Immature natural killer cell (primary cell): ENCODE data around the gene NECTIN4. TPM values are rescaled to one million over a fixed set of nuclear protein-coding genes. Genes with fewer than 3 reads are reported as not detected.
"Not testable (repeated sequence)": the region's sequence is repeated elsewhere in the genome, so short reads cannot be mapped to it uniquely, and the experiment has no call there.

Source experiments
- DNase-seq, 3 donors: peaks; one replicate each; pipeline ENCODE4 v3.0.0; 2022; ENCODE audit warnings: mixed read lengths in 1 of 3
- H3K27ac Mint-ChIP-seq, 6 donors: one replicate each; pipeline ENCODE4 v1.8.0; 2020; ENCODE audit warnings: mixed read lengths in 6 of 6, mild to moderate bottlenecking in 5 of 6, inconsistent platforms in 4 of 6, moderate library complexity in 3 of 6
- H3K27me3 Mint-ChIP-seq, 3 donors: one replicate each; pipeline ENCODE4 v1.8.0; 2020 to 2021; ENCODE audit warnings: low read depth in 3 of 3, mild to moderate bottlenecking in 3 of 3, mixed read lengths in 3 of 3, moderate library complexity in 3 of 3, inconsistent platforms in 1 of 3
- H3K36me3 Mint-ChIP-seq, 3 donors: one replicate each; pipeline ENCODE4 v1.8.0; 2020; ENCODE audit warnings: mixed read lengths in 3 of 3, inconsistent platforms in 2 of 3, mild to moderate bottlenecking in 2 of 3
- H3K4me1 Mint-ChIP-seq, 2 donors: one replicate each; pipeline ENCODE4 v1.8.0; 2020; ENCODE audit warnings: inconsistent platforms in 2 of 2, mild to moderate bottlenecking in 2 of 2, mixed read lengths in 2 of 2, moderate library complexity in 1 of 2
- H3K4me3 Mint-ChIP-seq, 5 donors: one replicate each; pipeline ENCODE4 v1.8.0; 2020; ENCODE audit warnings: mild to moderate bottlenecking in 5 of 5, mixed read lengths in 5 of 5, inconsistent platforms in 3 of 5, moderate library complexity in 3 of 5
- H3K9me3 Mint-ChIP-seq, 6 donors: one replicate each; pipeline ENCODE4 v1.8.0; 2020; ENCODE audit warnings: mild to moderate bottlenecking in 6 of 6, mixed read lengths in 6 of 6, inconsistent platforms in 4 of 6, moderate library complexity in 3 of 6
- polyA plus RNA-seq, 3 donors: library from polyadenylated mRNA; unstranded; fragments of 300-500 nt; fragmentation: Illumina TruSeq; gene quantifications; one replicate each; pipeline ENCODE4 v1.2.3, GENCODE V29; 2021

NECTIN4 gene
- polyA plus RNA-seq, 3 donors from 2014 or later, result not detected

DNA sequence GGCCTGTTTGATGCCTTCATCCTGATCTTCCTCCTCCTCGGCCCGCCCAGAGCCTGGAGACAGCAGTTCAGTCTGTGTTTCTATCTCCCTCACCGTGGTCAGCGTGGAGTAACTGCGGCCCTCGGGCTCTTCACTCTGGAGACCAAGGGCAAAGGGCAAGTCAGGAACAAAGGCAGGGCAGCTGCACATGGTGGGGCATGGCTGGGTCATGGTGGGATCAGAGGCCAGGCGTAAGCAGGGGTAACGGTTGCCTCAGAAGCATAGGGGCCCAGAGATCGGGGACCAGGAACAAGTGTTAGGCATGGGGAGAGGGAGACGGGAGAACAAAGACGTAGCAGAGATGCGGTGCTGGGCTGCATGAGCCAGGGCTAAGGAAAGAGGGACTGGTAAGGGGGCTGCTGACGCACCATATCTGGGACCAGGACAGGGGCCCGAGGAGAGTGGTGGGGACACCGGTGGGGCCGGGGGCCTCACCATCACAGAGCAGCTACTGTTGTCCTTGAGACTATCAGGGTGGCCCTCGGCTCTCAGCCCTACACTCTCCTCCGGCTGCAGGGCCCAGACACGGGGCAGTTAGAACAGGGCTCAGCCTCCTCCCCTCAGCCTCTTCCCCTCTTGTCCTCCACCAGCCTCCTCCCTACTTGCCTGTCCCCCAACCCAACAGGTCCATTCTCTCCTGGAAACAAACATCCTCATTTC, 16.5 kb downstream of the NECTIN4 start:
- no peak for DNase-seq
- no peaks in the 10 kb centered on the region for H3K9me3 Mint-ChIP-seq
- H3K4me1 Mint-ChIP-seq, result peaks cover 31 to 44% of the 10 kb centered on the region in 2 donors
- H3K27ac Mint-ChIP-seq, result peak overlapping the region in 4 of 6 donors; percentile 31 to 97 (median 78)
- H3K4me3 Mint-ChIP-seq, result no peak overlapping the region
- H3K27me3 Mint-ChIP-seq, result peaks cover 12 to 25% (median 12%) of the 10 kb centered on the region in 3 donors
- H3K36me3 Mint-ChIP-seq, result peaks cover 0 to 4% (median 0%) of the 10 kb centered on the region in 3 donors

DNA sequence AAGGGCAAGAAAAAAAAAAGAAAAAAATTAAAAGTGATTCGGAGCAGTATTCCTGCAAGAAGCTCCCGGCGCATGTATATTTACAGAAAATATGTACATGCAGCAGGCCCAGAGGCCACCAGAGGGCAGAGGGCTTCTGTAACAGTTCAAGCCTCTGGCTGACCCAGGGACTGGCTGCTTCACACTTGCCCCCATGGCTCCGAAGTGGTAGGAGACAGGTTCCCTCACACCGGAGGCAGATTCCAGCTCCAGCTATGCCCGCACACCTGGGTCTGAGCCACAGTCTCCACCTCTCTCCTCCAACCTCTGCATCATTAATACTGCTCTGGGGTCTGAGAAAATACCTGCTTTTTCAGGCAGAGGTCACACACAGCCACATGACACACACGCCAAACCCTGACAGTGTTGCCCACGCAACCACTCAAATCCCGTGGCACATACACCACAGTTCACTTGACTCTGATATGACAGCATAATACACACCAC, 17.4 kb downstream of the NECTIN4 start:
- peak; percentile 60 to 63 (median 60) for DNase-seq
- Mint-ChIP-seq H3K4me1 (peaks cover 41 to 54% of the 10 kb centered on the region in 2 donors), H3K36me3 (peaks cover under 1 to 10% (median 4%) of the 10 kb centered on the region in 3 donors), H3K27ac (peak overlapping the region; percentile 61 to 98 (median 96)), H3K4me3 (peak overlapping the region in 3 of 5 donors; percentile 18 to 46 (median 35)), H3K27me3 (peaks cover 12 to 27% (median 13%) of the 10 kb centered on the region in 3 donors), H3K9me3 (no peaks in the 10 kb centered on the region)

DNA sequence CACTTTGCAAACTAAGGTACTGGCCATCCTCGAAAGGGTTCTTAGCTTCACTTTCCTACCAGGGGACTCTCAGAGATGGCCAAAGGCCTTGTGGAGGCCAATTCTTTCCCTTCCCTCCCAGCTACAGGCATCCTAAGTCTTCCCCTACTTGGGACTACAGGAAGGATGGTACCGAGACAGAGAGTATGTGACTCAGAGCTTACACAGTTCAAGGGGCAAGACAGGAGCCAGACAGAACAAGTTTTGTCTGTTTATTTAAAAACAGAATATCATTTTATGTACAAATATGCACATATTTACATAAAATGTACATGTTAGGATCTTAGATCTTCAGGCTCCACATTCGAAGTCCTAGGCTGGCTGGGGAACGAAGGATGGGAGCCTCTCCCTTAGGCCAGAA, 18.6 kb downstream of the NECTIN4 start:
- no peaks in the 10 kb centered on the region for H3K9me3 Mint-ChIP-seq
- no peak for DNase-seq
- peaks cover 12 to 27% (median 15%) of the 10 kb centered on the region in 3 donors for H3K27me3 Mint-ChIP-seq
- H3K4me1 Mint-ChIP-seq, result peaks cover 51 to 65% of the 10 kb centered on the region in 2 donors
- H3K4me3 Mint-ChIP-seq, result peak overlapping the region in 2 of 5 donors; percentile 29 to 44
- H3K27ac Mint-ChIP-seq, result peak overlapping the region; percentile 94 to 98 (median 97)
- peaks cover 8 to 14% (median 8%) of the 10 kb centered on the region in 3 donors for H3K36me3 Mint-ChIP-seq

DNA sequence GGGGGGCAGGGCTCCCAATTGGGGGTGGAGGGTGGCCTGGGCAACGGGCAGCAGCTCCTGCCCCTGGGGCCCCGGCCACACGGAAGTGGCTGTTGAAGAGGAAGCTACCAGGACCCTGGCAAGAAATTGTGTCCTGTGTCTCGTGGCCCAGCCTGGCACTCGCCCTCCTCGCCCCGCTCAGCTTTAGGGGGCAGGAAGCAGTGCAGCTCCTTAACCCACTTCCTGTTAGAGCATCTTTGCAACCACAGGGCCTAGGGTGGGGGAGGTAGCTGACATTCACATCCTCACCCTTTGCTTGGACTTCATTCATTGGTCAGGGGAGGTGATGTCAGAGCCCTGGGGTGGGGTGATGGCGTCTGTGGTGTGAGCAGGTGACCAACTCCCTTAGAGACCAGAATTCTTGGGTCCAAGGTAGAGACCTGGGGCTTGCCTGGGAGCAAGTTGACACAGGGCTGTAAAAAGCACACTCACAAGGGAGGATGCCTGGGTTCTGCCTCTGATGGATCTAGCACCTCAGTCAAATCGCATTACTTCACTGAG, 19.6 kb downstream of the NECTIN4 start, which contains the start of gene ARHGAP30:
ARHGAP30 (minus strand) TSS at position 161 of the 540 bp plus-strand sequence. CDS start 267 bp downstream, outside the sequence.
- peak within 1 kb of the TSS; percentile 94 to 98 (median 97) for H3K27ac Mint-ChIP-seq
- peaks cover 8 to 14% (median 8%) of the 10 kb centered on the region in 3 donors for H3K36me3 Mint-ChIP-seq
- H3K9me3 Mint-ChIP-seq, result no peaks in the 10 kb centered on the region
- DNase-seq, result peak; percentile 93 to 95 (median 94)
- H3K27me3 Mint-ChIP-seq, result peaks cover 12 to 27% (median 15%) of the 10 kb centered on the region in 3 donors
- peak within 1 kb of the TSS; percentile 91 to 100 (median 97) for H3K4me3 Mint-ChIP-seq
- H3K4me1 Mint-ChIP-seq, result peaks cover 60 to 73% of the 10 kb centered on the region in 2 donors

DNA sequence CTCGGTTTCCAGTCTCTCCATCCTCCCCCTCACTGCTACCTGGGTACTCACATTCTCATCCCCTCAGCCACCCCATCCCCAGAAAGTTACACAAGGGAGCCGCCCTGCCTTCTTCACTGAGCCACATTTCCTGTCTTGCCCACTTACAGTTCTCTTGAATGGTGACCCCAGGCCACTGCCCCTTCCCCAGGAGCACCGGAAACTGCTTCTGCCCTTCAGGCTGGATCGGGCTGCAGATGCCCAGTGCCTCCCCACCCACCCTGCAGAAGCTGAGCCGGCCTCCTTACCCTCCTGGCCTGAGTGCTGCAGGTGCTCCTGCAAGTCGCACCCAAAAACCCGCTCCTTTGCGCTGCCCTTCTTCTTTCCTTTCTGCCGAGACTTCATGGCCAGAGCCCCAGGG, 20.1 kb downstream of the NECTIN4 start:
- peak in 1 of 3 donors; percentile 24 for DNase-seq
- Mint-ChIP-seq H3K4me3 (peak overlapping the region; percentile 91 to 100 (median 97)), H3K27ac (peak overlapping the region; percentile 94 to 98 (median 97)), H3K27me3 (peaks cover 12 to 27% (median 15%) of the 10 kb centered on the region in 3 donors), H3K36me3 (peaks cover 11 to 19% (median 13%) of the 10 kb centered on the region in 3 donors), H3K4me1 (peaks cover 66 to 77% of the 10 kb centered on the region in 2 donors), H3K9me3 (no peaks in the 10 kb centered on the region)

DNA sequence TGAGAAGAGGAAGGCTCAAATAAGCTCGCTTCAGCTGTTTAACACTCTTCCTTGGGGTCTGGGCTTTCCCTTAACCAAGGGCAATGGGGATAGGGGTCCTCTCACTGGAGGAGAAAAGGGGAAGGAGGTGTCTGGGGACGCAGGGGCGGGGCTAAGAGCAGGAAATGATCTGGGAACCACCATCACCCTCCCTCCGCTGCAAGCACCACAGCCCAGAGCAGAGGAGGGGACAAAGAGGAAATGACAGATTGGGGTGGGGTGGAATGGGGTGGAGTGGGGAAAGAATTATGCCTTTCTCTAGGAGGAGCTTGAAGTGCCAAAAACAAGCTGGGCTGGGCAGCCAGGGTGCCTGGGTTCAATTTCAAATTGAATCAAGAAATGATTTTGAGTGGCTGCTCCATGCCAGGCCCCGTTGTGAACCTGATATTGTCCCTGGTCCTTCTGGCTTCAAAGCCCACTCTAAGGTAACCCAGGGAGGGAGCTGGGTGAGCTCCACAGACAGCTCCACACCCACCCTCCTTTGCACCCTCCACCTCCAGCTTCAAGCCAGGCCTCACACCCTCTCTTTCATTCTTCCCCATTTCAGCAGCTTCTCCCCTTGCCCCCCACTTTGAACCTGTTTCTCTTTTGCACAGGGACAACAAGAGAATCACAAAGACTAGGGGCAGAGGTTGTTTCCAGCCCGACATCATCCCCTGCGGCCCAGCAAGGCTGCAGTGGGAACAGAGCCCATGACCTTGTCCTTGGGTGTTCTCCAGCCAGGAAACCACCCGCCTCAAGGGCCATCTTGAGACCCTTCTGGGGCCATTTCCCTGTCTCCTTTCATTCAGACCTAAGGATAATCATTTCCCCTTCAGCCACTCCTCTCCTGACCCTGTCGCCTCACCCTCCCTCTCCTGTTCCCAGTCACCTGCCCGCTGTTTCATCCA, 20.8 kb downstream of the NECTIN4 start:
- H3K4me1 Mint-ChIP-seq, result peaks cover 72 to 80% of the 10 kb centered on the region in 2 donors
- peak; percentile 86 to 88 (median 86) for DNase-seq
- no peaks in the 10 kb centered on the region for H3K9me3 Mint-ChIP-seq
- peak overlapping the region; percentile 94 to 98 (median 97) for H3K27ac Mint-ChIP-seq
- peaks cover 12 to 27% (median 15%) of the 10 kb centered on the region in 3 donors for H3K27me3 Mint-ChIP-seq
- H3K4me3 Mint-ChIP-seq, result peak overlapping the region; percentile 91 to 100 (median 97)
- peaks cover 11 to 22% (median 18%) of the 10 kb centered on the region in 3 donors for H3K36me3 Mint-ChIP-seq

DNA sequence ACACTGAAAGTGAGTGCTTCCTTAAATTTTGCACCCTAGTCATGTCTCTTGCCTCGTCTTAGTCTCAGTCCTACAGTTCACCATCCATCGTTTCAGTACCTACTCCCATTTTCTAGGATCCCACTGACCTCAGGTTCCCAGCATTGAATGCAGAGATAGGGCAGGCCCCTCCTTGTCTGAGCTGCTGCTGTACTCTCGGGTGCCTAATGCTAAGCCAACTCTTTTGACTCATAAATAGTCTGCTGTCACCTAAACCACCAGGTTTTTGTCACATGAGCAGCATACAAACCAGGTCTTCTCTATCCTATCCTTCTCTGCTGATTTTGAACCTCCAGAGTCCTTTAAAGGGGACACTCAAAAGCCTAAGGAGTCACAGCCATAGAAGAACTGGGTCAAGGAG, 22.7 kb downstream of the NECTIN4 start:
- Mint-ChIP-seq H3K4me3 (peak overlapping the region; percentile 91 to 100 (median 97)), H3K9me3 (no peaks in the 10 kb centered on the region), H3K36me3 (peaks cover 19 to 29% (median 25%) of the 10 kb centered on the region in 3 donors), H3K27ac (peak overlapping the region; percentile 94 to 98 (median 97)), H3K27me3 (peaks cover 9 to 25% (median 15%) of the 10 kb centered on the region in 3 donors), H3K4me1 (peaks cover 83 to 88% of the 10 kb centered on the region in 2 donors)
- peak; percentile 13 to 33 (median 32) for DNase-seq

DNA sequence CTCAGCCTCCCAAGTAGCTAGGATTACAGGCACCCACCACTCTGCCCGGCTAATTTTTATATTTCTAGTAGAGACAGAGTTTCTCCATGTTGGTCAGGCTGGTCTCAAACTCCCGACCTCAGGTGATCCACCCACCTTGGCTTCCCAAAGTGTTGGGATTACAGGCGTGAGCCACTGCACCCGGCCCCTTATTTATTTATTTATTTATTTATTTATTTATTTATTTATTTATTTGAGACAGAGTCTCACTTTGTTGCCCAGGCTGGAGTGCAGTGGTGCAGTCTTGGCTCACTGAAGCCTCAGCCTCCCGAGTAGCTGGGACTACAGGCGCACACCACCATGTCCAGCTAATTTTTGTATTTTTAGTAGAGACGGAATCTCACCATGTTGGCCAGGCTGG, 23.7 kb downstream of the NECTIN4 start:
- Mint-ChIP-seq H3K27me3 (peaks cover 8 to 25% (median 15%) of the 10 kb centered on the region in 3 donors), H3K36me3 (peaks cover 19 to 29% (median 25%) of the 10 kb centered on the region in 3 donors), H3K27ac (peak overlapping the region; percentile 94 to 98 (median 96)), H3K4me3 (peak overlapping the region; percentile 78 to 100 (median 97)), H3K4me1 (peaks cover 80 to 87% of the 10 kb centered on the region in 2 donors)
- H3K9me3 Mint-ChIP-seq, DNase-seq: not testable (repeated sequence)

DNA sequence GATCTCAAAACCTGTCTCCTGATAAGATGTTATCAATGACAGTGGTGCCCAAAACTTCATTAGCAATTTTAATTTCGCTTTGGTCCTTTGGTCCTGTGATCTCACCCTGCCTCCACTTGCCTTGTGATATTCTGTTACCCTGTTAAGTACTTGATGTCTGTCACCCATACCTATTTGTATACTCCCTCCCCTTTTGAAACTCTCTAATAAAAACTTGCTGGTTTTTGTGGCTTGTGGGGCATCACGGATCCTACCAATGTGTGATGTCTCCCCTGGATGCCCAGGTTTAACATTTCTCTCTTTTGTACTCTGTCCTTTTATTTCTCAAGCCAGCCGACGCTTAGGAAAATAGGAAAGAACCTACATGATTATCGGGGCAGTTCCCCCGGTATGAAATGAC, 25.4 kb downstream of the NECTIN4 start:
- Mint-ChIP-seq H3K27me3 (peaks cover 3 to 11% (median 4%) of the 10 kb centered on the region in 3 donors), H3K36me3 (peaks cover 19 to 37% (median 21%) of the 10 kb centered on the region in 3 donors), H3K4me3 (peak overlapping the region; percentile 73 to 91 (median 78)), H3K27ac (peak overlapping the region; percentile 83 to 98 (median 94)), H3K4me1 (peaks cover 86 to 93% of the 10 kb centered on the region in 2 donors)
- not testable (repeated sequence) for H3K9me3 Mint-ChIP-seq
- peak; percentile 43 to 50 (median 47) for DNase-seq

DNA sequence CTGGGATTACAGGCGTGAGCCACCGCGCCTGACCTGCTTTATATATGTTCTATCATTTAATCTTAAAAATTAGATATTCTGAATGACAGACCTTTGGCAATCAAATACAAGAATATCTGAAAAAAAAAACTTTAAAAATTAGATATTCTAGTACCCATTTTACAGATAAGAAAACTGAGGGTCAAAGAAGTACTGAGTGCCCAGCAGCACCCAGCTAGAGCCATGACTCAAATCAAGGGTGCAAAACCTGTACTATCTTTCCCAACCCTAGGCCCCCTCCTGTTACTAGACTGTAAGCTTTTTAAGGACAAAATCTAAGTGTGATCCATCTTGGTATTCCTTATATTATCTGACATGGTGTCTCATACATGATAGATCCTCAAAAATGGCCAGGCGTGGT, 27.9 kb downstream of the NECTIN4 start:
- H3K4me3 Mint-ChIP-seq, result peak overlapping the region in 3 of 5 donors; percentile 10 to 78 (median 62)
- H3K36me3 Mint-ChIP-seq, result peaks cover 14 to 40% (median 20%) of the 10 kb centered on the region in 3 donors
- H3K4me1 Mint-ChIP-seq, result peaks cover 78 to 82% of the 10 kb centered on the region in 2 donors
- no peaks in the 10 kb centered on the region for H3K9me3 Mint-ChIP-seq
- no peak for DNase-seq
- H3K27me3 Mint-ChIP-seq, result peaks cover 0 to 2% (median 0%) of the 10 kb centered on the region in 3 donors
- peak overlapping the region in 5 of 6 donors; percentile 40 to 94 (median 80) for H3K27ac Mint-ChIP-seq

DNA sequence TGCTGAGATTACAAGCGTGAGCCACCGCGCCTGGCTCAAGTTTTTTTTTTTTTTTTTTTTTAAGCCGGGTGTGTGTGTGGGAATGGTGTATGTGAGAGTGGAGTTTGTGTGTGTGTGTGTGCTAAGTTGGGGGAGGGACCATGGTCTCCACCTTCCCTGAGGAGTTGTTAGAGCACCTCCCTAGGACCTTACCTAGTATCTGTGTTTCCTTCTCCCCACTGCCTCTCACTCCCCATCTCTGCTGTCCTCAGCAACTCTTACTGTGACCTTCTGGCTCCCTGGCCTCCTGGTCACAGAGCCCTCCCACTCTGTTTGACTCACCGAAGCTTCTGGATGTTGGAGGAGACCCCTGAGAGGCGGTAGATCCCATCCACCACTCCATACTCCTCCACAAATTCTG, 30.1 kb downstream of the NECTIN4 start:
- H3K36me3 Mint-ChIP-seq, result peaks cover 16 to 40% (median 22%) of the 10 kb centered on the region in 3 donors
- H3K27ac Mint-ChIP-seq, result peak overlapping the region; percentile 79 to 89 (median 84)
- H3K9me3 Mint-ChIP-seq, result no peaks in the 10 kb centered on the region
- DNase-seq, result no peak
- peak overlapping the region in 3 of 5 donors; percentile 11 to 54 (median 48) for H3K4me3 Mint-ChIP-seq
- peaks cover 65 to 70% of the 10 kb centered on the region in 2 donors for H3K4me1 Mint-ChIP-seq
- H3K27me3 Mint-ChIP-seq, result peaks cover 0 to 5% (median 0%) of the 10 kb centered on the region in 3 donors

DNA sequence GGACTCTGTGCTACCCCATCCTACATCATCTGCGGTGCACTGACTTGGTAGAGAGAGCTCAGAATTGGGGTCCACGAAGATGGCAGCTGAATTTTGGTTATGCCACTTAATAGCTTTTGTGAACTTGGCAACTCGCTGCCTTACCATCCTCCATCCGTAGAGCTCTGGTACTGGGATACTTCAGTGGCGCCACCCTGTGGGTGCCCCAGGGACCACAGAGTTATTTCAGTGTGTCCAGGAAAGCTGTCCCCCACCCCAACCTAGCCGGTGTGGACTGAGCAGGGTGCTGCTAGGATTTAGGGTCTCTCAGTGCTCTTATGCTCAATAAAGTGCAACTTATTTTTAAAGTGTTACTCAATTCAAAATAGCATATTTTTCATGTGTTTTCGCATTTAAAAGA, 34.6 kb downstream of the NECTIN4 start:
- Mint-ChIP-seq H3K36me3 (peaks cover 24 to 53% (median 29%) of the 10 kb centered on the region in 3 donors), H3K4me1 (peaks cover 44 to 47% of the 10 kb centered on the region in 2 donors), H3K9me3 (no peaks in the 10 kb centered on the region), H3K27me3 (peaks cover 0 to 5% (median 2%) of the 10 kb centered on the region in 3 donors), H3K27ac (peak overlapping the region in 2 of 6 donors; percentile 11 to 57), H3K4me3 (no peak overlapping the region)
- no peak for DNase-seq
